NOMO-1 (cell line): ENCODE results near the gene PBX3.

ENCODE experiments used
- DNase-seq, 2 experiments: peaks; one replicate each; lab custom pipeline; 2025; ENCODE audit not compliant: unreplicated experiment in 2 of 2; lab: John Stamatoyannopoulos, UW

PBX3 gene

DNA sequence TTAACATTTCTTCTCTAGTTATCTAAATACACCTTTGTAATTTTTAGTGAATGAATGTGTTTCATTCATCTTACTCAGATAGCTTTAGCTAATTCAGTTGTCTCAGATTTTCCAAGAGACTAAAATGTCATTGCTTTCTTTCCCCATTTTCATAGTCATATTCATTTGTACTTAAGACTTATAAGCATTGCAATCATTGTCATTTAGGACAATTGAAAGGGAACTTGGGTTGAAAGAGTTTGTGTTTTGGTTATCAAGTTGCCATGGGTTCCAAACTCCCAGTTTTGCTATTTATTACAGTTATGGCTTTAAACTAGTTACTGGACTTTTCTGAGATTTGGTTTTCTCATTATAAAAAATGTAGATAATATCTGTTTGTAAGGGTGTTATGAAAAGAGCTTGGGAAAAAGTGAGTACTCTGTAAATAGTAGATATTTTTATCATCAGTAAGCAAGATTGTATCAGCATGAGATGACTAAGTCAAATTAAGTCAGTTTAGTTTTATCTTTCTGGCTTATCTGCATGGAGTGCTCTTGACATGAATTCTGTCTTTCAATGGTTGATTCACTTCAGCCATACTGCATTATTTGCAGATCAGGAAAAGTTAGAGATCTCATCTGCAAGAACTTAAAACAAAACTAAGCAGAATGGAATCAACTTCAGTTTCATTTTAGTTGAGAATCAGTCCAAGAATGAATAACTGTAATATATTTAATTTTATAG is 107.5 kb downstream of the PBX3 start:
- DNase-seq = no peak

DNA sequence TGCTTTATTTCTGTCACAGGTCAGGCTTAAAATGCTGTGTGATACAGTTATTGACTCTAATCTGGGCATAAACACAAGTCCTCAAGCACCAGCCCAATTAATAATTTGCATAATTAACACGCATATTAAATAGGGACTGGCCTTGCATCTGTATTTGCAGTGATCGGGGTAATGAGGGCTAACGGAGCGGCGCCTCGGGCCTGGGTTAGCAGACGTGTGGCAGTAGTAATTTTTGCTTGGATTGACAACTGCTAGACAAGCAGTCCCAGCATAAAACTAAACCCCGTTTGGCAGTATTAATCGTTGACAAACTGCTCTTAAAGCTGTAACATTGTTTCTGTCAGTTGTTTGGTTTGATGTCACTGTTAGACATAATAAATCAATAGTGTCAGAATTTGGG is 109.2 kb downstream of the PBX3 start:
- DNase-seq = no peak

DNA sequence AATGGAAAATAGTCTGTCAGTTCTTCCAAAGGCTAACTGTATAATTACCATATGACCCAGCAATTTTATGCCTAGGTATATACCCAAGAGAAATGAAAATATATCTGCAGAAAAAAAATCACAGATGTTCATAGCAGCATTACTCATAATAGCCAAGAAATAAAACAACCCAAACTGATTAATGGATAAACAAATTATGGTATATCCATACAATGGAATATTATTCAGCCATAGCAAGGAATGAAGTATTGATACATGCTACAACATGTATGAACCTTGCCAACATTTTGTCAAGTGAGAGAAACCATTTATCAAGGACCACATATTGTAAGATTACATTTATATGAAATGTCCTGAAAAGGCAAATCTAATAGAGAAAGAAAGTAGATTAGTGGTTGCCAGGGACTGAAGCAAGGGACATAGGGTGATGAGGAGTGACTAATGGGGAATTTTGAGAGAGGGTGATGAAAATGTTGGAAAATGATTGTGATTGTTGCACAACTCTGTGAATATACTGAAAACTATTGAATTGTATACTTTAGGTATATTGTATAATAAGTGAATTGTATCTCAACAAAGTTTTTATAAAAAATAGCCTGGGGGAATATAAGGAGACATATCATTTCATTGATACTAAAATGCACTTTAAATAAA is 114.4 kb downstream of the PBX3 start:
- no peak for DNase-seq

GRCh38 chr9:125863923-125864322 is 116.8 kb downstream of the PBX3 start:
- DNase-seq = no peak

GRCh38 chr9:125867751-125868415 is 120.7 kb downstream of the PBX3 start:
- no peak for DNase-seq

GRCh38 chr9:125878164-125878631 is 131.0 kb downstream of the PBX3 start:
- DNase-seq = peak; percentile 40 to 51

DNA sequence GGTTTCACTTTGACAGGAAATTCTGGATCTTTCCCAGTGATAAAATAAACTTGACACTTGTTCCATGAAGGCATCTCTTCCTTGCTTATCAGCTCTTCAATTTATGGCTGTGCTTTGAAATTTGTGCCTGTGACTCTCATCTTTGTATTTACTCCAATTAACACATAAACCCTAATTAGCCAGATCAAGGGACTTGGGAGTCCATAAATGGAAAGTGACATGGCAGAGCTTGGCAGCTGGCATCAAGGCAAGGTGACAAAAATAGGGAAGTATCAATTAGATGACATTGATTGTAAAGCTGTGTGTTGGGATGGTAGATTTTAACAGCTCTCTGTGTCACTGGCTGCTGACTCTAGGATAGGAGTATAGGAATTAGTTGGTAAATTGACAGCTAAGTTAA is 133.9 kb downstream of the PBX3 start:
- peak in 1 of 2 experiments; percentile 34 for DNase-seq

- no peak for DNase-seq
Measured at GRCh38 chr9:125883565-125884217, 136.5 kb downstream of the PBX3 start.

DNA sequence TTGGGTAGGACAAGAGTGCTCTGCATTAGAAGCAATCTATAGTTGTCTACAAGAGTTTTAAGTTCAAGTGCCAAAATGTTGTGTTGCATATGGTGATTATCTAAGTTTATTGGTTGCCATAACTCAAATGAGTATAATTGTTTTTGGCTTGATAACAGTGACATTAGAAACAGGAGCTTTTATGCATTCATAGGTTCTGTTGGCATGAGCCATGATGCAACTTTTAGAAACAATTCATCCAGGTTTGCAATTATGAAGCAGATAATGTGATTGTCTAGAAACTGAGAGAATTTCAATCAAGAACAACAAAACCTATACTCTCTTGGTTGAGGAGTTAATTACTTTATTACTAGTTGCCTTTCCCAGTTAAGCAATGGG is 137.0 kb downstream of the PBX3 start:
- no peak for DNase-seq

- DNase-seq = no peak
Measured at GRCh38 chr9:125885405-125886034, 138.3 kb downstream of the PBX3 start.

DNA sequence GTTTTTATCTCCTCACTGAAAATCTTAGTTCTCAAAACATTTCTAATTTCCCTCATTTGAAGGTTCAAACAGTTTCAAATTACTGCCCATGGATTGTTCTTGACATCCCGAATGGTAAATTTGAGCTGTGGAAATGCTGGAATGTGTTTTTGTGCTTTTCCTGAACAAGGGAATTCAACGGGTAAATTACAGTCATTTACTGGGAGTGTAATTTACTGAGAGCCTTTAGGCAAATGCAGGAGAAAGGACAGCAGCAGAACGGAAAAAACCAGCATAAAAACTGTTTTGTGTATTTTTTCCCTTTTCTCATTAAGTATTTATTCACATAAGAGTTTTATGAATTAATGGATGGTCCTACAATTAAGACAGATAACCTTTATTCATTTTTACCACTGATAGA is 139.2 kb downstream of the PBX3 start:
- no peak for DNase-seq

- DNase-seq = no peak
Measured at GRCh38 chr9:125887172-125887571, 140.0 kb downstream of the PBX3 start.

DNA sequence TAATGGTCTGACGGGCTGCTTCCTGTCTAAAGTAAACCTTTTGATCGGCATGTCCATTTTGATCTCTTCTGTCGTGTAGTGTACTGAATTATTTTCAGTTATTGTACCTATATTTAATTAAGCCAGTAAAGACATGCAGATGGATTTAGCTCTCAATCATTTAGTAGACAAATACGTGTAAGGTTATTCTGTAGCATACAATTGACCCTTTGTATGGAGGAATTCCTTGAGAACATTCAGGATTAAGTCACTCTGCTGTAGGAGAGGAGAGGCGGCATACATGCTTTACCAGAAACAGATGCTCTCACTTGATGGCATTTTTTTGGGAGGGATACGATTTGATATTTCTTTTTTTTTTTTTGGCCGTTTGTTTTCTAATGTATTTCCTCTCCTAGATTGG is 141.0 kb downstream of the PBX3 start:
- DNase-seq = no peak

DNA sequence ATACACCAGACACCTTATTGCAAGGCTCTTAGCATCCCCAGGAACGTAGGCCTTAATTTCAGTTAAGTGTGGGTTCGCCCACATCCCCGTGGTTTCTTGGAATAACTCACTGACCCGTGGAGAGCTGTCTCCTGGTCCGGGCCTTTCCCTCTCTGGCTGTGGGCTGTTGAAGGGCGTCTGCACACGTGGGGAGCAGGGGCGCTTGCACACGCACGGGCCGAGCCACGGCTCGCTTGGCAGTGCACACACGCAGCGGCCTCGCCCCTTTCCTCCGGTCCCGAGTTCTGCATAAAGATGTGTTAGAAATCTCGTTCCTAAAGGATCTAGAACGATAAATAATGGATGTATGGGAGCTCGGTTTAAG is 141.9 kb downstream of the PBX3 start:
- no peak for DNase-seq

DNA sequence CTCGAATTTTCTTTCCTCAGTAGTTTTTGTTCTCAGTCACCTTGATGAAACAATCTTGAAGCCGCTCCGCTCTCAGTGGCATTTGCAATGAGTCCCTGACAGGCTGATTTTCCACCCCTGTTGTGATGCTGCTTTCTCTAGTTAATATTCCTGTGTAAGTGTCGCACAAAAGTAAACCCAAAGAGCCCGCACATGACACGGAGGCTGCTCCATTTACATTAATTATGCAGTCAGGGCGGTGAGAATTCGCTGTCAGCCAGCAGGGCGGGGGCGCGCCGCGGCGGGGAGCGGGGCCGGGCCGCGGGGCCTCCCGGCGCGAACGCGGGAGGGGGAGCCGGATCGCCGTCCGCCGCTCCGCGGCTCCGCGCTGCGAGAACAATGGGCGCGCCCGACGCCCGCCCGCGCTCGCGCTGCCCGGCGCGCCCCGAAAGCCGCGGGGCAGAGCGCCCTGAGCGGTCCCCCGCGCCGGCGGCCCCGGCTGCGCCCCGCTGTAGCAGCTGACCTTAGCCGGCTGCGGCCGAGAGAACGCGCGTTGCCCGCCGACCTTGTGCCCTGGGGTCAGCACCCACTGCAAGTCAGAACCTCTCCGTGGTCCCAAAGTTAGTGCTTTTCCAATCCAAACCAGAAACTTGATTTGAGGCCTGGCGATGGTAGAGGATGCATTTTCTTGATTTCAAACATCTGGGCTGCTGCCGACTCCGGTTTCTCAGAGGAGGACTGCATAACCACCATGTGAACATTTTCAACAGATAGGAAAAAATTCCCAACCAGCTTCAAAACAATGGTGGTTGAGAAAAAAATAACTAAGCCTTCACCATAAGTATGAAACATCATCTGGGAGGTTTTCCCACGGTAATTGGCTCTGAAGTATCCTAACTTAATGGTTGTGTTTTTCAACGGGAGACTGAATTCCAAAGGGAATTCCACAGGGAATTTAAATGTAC is 142.6 kb downstream of the PBX3 start:
- DNase-seq = peak; percentile 37 to 41

- DNase-seq = no peak
Measured at GRCh38 chr9:125890826-125891225, 143.7 kb downstream of the PBX3 start.

DNA sequence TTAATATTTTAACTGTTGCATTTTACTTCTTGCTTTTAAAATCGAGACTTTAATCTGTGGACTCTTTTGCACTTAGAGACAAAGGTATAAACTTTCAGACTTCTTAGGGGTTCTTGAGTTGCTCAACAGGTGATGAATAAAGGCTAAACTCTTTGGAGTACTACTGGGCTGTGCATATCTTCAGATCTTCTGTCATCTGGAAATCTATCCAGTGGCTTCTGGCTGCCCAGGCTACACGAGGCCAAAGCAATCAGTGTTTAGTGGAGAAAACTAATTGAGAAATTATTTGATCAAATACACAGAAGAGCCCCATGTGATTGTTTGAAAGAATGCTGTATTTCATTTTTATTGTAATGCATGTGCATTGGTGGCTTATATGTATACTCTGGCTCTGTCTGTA is 146.1 kb downstream of the PBX3 start:
- no peak for DNase-seq

GRCh38 chr9:125894566-125894965 is 147.4 kb downstream of the PBX3 start:
- no peak for DNase-seq

- no peak for DNase-seq
Measured at GRCh38 chr9:125896404-125896803, 149.2 kb downstream of the PBX3 start.

GRCh38 chr9:125896964-125897363 is 149.8 kb downstream of the PBX3 start:
- no peak for DNase-seq
